NCI-H1694 (cell line): ENCODE data around the gene DENND6A.
"Not testable (repeated sequence)": the region's sequence is repeated elsewhere in the genome, so short reads cannot be mapped to it uniquely, and the experiment has no call there.

ENCODE experiments used
- DNase-seq: peaks from one replicate; lab custom pipeline; 2025; lab: John Stamatoyannopoulos, UW

The DENND6A gene, protein sequence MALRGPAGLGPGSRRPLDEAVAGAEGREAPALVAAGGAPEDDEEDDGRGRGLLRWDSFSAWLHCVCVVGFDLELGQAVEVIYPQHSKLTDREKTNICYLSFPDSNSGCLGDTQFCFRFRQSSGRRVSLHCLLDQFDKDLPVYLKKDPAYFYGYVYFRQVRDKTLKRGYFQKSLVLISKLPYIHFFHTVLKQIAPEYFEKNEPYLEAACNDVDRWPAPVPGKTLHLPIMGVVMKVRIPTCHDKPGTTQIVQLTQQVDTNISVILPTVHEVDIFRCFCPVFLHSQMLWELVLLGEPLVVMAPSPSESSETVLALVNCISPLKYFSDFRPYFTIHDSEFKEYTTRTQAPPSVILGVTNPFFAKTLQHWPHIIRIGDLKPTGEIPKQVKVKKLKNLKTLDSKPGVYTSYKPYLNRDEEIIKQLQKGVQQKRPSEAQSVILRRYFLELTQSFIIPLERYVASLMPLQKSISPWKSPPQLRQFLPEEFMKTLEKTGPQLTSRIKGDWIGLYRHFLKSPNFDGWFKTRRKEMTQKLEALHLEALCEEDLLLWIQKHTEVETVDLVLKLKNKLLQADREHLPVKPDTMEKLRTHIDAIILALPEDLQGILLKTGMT

DNA sequence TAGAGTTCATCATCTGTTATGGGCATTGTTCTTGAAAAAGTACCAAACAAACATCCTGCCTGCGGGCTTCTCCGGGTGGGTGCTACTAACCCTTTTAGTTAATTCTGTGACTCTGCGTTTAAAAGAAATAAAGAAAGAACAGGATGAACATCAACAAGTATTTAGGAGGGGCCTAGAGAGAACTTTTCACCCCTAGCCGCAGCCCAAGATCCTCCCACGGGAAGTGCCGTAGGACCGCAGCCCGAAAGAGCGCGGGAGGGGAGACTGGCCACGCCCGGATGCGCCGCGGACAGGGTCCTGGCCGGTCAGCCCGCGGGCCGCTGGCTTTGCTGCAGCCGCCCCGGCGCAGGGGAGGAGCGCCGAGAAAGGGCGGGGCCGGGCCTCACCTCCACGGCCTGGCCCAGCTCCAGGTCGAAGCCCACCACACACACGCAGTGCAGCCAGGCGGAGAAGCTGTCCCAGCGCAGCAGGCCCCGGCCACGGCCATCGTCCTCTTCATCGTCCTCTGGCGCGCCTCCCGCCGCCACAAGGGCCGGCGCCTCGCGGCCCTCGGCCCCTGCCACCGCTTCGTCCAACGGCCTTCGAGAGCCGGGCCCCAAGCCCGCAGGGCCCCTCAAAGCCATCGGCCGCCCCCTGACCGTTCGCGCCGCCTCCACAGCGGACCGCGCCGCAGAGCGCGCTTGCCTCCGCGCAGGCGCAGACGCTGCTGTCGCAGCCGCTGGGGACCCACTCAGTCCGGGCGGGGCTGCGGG, at the start of gene DENND6A:
Gene DENND6A, minus strand, starts transcription at position 682 of the 752 bp plus-strand sequence. Its CDS starts 59 bp downstream, at position 623.
- peak; percentile 2 for DNase-seq

DNA sequence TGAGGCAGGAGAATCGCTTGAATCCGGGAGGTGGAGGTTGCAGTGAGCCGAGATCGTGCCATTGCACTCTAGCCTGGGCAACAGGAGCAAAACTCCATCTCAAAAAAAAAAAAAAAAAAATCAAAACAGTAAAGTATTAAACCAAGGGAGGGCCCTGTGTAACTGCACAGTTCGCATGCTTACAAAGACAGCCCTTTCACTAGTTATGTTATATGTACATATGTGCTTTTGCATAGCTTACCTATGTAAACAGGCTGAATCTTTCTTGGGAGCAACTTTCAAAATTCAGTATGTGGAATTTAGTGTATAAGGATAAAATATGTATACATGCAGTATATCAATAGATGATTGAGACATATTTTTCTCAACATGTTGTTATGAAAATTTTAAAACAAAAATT, 47.1 kb upstream of the DENND6A start:
- no peak for DNase-seq

DNA sequence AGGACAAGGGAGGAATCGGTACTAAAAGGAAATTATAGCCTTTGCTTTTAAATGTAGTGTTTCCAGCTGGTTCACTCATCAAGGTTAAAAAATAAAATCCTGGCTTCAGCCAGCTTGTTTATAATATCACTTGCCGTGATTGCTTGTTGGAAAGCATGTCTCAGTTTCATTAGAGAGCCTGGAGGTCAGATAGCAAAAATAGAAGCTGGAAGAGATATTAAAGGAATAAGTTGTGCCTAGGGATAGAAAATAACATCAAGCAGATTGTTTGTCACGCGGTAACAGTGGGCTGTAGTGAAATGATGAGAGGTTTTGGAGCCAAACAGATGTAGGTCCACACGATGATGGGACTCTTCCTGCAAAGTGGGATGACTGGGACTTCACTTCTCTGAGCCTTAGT, 45.5 kb upstream of the DENND6A start:
- DNase-seq, result no peak

DNA sequence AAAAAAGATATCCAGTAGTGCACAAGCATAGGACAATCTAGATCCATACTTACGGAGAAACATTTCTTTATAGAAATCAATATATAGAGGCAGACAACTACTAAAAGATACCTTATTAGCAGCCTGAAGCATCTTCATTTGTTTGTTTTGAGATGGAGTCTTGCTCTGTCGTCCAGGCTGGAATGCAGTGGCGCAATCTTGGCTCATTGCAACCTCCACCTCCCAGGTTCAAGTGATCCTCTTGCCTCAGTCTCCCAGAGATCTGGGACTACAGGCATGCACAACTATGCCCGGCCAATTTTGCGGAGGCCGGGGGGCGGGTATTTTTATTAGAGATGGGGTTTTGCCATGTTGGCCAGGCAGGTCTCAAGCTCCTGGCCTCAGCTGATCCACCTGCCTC, 45.0 kb upstream of the DENND6A start:
- DNase-seq, result no peak

DNA sequence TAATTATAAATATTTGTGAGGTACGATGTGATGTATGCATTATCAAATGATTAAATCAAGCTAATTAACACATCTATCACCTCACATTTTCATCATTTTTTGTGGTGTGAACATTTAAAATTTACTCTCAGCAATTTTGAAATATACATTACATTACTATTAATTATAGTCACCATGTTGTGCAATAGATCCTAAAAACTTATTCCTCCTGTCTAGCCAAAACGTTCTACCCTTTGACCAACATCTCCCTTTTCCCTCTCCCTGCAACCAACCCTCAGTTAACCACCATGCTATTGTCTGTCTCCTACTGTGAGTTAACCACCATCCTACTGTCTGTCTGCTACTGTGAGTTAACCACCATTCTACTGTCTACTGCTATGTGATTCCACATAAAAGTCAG, 42.5 kb upstream of the DENND6A start:
- DNase-seq, result no peak

GRCh38 chr3:57733790-57734189, 40.9 kb upstream of the DENND6A start:
- DNase-seq, result no peak

- DNase-seq, result no peak
Observed at GRCh38 chr3:57731311-57731710, 38.4 kb upstream of the DENND6A start.

- DNase-seq, result no peak
Observed at GRCh38 chr3:57730682-57731081, 37.8 kb upstream of the DENND6A start.

GRCh38 chr3:57729334-57730045, 36.6 kb upstream of the DENND6A start:
- DNase-seq, result no peak

DNA sequence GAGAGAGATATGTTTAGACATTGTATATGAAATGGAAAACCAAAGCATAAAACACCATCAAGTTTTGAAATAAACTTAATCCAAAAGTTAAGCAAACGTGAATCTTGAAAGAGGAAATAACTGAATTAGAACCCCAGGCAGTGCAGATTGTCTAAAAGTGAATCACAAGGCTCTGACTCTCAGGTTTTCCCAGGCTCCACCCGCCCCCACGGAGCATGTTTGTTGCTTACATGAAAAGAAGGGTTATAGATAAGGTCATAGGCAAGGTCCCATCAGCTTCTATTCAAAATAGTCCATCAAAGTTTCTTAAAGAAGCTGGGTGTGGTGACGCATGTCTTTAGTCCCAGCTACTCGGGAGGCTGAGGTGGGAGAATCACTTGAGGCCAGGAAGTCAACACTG, 34.2 kb upstream of the DENND6A start:
- no peak for DNase-seq

DNA sequence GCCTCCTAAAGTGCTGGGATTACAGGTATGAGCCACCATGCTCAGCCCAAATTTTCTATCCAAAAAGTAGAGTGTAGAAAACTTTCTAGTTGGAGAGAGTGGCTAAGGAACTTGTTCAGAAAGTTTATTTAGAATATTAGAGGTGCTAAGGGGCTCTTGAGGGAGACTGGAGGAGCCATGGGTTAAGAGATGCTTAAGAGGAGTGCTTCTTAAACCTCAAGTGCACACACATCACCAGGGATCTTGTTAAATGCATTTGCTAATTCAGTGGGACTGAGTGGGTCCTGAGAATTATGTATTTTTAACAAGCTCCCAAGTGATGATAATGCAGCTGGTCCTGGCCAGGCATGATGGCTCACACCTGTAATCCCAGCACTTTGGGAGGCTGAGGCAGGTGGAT, 33.5 kb upstream of the DENND6A start:
- no peak for DNase-seq

- DNase-seq, result no peak
Observed at GRCh38 chr3:57718118-57718517, 25.2 kb upstream of the DENND6A start.

DNA sequence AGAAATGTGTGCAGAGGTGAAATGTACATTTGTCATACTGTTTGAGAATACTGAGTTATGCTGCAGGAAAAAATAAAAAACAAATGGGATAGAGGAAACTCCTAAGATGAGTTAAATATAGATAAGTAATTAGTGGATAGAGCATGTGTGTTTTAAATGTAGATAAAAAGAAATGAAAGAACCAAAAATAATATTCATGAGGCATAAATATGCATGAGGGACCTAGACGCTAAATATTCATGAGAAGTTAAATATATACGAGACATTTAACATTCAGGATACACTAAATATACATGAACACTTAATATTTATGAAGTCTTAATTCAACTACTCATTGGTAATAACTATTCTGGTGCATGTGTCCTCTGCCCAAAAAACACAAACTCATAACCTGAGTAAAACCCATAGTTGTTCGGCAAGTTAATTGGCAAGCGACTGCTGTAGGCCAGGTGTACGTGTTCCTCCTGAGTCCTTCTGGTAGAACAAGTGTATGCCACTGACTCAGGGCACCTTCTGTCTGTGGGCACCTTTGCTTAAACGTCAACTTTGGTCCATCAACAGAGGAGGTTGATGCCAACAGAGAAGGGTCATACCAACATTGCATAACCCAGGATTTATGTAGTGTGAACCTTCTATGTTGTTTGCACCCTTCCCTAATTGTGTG, 24.5 kb upstream of the DENND6A start:
- no peak for DNase-seq

DNA sequence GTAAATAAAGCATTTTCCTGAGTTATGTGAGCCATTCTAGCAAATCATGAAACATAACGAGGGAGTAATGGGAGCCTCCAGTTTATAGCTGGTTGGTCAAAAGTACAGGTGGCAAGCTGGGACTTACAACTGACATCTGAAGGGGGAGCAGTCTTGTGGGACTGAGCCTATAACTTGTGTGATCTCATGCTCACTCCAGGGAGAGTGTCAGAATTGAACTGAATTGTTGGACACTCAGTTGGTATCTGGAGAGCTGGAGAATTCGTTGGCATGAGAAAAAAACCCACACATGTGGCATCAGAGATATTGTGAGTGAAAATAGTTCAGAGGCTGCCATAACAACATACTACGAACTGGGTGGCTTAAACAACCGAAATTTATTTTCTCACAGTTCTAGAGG, 22.8 kb upstream of the DENND6A start:
- DNase-seq, result no peak

GRCh38 chr3:57709559-57709958, 16.7 kb upstream of the DENND6A start:
- DNase-seq, result no peak

DNA sequence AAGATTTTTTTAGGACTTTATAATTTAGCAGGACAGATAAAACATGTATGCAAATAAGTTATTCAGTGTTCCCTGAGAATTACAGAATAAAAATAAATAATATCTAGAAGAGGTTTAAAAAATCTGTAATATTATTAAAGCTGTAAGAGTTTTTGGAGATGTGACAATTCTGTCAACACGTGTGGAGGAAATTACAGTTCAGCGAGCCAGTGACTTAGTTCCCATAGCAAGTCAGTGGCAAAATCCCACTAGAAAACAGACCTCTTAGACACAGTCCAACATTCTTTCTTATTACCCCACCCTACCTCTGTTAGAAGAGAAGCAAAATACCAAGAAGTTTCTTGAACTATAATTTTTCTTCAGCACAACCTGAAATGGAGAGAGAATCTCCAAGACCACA, 16.2 kb upstream of the DENND6A start:
- no peak for DNase-seq

DNA sequence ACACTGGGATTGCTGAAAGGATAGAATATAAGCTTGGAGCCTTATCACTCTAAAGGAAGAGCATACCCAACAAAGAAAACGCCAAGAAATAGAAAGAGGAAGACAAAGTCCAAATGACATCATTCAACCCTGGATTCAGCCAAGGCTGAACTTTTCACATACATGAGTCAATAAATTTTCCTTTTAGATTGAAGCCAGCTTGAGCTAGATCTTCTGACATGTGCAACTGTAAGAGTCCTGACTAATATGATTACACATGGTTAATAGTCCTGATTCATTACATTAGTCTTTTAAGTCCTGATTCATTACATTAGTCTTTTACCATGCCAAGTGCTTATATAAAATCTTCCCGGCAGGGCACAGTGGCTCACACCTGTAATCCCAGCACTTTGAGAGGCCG, 13.6 kb upstream of the DENND6A start:
- DNase-seq, result no peak

- DNase-seq, result not testable (repeated sequence)
Observed at GRCh38 chr3:57705351-57705750, 12.5 kb upstream of the DENND6A start.

- DNase-seq, result no peak
Observed at GRCh38 chr3:57701781-57702180, 8.9 kb upstream of the DENND6A start.

DNA sequence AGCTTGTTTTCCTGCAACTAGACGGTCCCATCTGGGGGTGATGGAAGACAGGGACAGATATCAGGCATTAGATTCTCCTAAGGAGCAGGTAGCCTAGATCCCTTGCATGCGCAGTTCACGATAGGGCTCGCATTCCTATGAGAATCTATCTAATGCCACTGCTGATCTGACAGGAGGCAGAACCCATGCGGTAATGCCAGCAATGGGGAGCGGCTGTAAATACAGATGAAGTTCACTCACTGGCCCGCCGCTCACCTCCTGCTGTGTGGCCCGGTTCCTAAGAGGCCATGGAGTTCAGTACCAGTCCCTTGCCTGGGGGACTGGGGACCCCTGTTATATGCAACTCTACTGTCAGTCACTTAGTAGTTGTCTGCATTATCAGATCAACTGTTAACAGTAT, 7.9 kb upstream of the DENND6A start:
- no peak for DNase-seq

DNA sequence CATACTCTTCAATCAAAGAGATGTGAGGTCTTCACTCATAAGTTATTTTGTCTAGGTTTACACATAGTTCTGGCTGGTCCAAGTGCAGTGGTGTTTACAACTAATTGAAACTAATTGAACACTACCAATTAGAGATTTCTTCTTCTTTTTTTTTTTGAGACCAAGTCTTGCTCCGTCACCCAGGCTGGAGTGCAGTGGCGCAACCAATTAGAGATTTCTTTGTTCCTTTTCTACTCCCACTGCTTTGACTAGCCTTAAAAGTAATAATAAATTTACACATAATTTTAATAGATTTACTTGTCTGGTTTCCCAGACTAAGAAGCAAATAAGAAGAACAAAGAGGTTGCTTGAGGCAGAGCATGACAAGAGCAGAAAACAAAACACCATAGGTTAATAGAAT, 6.7 kb upstream of the DENND6A start:
- DNase-seq, result no peak

DNA sequence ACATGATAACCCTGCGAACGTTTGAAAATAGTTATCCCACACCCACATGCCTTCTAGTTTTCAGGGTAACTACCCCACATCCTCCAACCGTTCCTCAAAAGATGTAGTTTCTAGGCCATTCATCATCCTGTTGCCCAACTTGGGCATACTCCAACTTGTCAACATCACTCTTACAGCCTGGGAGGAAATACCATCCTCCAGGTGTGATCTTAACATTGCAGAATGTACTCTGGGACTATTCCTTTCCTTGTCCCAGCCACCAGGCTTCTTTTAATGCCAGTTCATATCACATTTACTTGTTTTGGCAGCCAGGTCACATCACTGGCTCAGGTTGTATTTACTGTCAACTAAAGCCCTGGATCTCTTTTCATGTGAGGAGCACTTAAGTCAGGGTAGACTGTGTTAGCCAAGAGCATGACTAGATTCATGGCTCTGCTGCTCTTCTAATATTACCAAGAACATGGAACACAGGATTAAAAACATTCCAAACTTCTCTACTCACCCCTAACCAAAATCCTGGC, 4.0 kb upstream of the DENND6A start:
- no peak for DNase-seq
